NB4 (cell line): Measurements from ENCODE around the gene MYO18A.

Experiments used
- TF ChIP-seq, protein P1 (sequence below): IDR thresholded peaks from one replicate; pipeline ENCODE4 v1.5.1; 2012; ENCODE audit warnings: low read depth, low read length
- TF ChIP-seq, protein P2 (sequence below): IDR thresholded peaks from 2 replicates; pipeline ENCODE4 v1.6.1; 2011; ENCODE audit warnings: low read depth, low read length

DNA sequence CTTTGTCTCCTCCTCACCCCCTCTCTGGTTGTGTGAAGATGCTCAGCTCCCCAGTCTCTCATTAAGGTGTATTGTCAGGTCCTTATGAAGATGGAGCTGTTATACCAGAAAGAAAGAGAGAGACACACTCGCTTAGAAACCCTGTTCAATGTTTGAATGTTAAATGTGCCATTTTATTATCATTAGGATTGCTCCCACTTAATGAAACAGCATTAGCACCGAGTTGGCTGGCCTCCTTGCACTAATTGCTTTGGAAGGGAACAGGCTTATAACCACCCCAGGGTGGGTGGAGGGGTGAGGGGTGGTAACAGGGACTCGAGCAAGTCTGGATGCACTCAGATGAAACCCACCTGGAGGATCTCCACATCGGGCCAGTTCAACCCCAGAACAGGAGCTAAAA lies 122.8 kb downstream of the MYO18A start:
- TF ChIP-seq, protein P1, sequence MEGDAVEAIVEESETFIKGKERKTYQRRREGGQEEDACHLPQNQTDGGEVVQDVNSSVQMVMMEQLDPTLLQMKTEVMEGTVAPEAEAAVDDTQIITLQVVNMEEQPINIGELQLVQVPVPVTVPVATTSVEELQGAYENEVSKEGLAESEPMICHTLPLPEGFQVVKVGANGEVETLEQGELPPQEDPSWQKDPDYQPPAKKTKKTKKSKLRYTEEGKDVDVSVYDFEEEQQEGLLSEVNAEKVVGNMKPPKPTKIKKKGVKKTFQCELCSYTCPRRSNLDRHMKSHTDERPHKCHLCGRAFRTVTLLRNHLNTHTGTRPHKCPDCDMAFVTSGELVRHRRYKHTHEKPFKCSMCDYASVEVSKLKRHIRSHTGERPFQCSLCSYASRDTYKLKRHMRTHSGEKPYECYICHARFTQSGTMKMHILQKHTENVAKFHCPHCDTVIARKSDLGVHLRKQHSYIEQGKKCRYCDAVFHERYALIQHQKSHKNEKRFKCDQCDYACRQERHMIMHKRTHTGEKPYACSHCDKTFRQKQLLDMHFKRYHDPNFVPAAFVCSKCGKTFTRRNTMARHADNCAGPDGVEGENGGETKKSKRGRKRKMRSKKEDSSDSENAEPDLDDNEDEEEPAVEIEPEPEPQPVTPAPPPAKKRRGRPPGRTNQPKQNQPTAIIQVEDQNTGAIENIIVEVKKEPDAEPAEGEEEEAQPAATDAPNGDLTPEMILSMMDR = no peak
- TF ChIP-seq, protein P2, sequence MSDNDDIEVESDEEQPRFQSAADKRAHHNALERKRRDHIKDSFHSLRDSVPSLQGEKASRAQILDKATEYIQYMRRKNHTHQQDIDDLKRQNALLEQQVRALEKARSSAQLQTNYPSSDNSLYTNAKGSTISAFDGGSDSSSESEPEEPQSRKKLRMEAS = no peak
